GM21825 (cell line): ENCODE measurements around the gene SLPI.

Experiments
- ATAC-seq: cut with Tn5 transposase; IDR thresholded peaks from one replicate; pipeline ENCODE4 v1.9.1; 2021; ENCODE audit warnings: mild to moderate bottlenecking, moderate library complexity; ENCODE audit not compliant: unreplicated experiment

Gene SLPI, protein sequence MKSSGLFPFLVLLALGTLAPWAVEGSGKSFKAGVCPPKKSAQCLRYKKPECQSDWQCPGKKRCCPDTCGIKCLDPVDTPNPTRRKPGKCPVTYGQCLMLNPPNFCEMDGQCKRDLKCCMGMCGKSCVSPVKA

GRCh38 chr20:45254383-45255262 lies at the start of gene SLPI:
TSS of gene SLPI (minus strand) at chr20:45254564. CDS start at chr20:45254543, 21 bp downstream.
- no peak for ATAC-seq

DNA sequence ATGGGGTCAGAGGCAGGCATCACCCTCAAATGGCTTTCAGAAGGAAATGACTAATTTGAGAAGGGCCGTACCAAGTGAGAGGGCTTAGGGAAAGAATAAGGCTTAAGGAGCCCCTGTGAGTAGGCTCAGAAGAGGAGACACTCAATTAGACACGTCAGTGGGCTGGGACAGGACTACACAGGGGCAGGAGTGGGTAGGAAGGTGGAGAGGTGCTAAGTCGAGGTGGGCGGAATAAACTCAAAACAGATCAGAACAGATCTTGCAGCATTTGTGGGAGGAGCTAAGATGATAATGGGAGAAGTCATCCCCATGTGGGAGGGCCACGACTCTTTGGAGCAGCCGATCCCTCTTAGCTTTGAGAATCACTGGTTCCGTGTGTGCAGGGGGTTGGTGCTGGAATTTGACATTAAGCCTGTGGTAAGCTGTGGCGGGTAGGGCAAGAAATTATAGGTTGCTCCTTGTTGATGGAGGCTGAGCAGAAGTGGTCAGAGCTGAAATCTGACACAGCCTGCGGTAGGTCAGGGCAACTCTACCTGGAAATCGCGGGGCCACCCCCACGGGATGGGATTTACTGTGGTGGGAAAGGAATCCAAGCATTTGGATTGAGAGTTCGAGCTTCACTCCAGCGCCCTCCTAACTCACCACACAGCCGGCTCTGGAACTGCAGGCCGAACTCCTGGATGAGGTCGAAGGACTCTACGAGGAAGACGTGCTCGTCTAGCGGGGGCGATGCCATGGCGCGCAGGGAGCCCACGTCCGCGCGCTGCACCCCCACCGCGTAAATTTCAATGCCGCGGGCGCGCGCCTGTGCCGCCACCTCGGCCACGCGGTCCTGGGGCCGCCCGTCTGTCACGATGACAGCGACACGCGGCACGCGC lies 49.5 kb upstream of the SLPI start:
- ATAC-seq: no peak

DNA sequence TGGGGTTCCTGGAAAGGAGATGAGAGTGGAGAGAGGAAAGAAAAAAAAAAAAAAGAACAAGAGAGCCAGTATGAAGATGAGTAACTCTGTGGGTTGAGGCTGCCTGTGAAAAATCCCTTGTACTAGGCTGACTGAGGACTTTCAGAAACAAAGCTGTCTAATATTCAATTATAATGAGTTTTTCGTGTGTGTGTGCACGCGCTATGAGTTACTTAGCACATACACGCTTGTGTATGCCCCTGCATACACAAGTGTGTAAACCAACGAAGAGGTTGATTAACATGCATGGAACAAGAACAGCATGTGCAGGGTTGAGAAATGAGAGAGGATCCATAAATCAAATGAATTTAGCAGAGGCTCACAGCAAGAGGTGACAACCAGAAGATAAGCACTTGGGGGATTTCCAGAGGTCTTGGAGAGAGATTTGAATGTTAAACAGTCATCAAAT lies 47.5 kb upstream of the SLPI start:
- no peak for ATAC-seq

- no peak for ATAC-seq
These were observed 46.6 kb upstream of the SLPI start for GRCh38 chr20:45300961-45301360.

GRCh38 chr20:45299786-45300185 lies 45.4 kb upstream of the SLPI start:
- no peak for ATAC-seq

- ATAC-seq: no peak
These were observed 43.6 kb upstream of the SLPI start for GRCh38 chr20:45297786-45298497.

DNA sequence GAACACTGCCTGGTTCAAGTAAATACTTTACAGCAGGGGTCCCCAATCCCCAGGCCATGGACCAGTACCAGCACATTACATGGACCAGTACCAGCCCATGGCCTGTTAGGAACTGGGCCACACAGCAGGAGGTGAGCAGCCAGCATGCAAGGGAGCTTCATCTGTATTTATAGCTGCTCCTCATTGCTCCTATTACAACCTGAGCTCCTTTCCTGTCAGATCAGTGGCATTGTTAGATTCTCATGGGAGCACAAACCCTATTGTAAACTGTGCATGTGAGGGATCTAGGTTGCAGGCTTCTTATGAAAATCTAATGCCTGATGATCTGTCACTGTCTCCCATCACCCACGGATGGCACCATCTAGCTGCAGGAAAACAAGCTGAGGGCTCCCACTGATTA lies 40.3 kb upstream of the SLPI start:
- no peak for ATAC-seq

- ATAC-seq: no peak
These were observed 39.6 kb upstream of the SLPI start for GRCh38 chr20:45294003-45294368.

DNA sequence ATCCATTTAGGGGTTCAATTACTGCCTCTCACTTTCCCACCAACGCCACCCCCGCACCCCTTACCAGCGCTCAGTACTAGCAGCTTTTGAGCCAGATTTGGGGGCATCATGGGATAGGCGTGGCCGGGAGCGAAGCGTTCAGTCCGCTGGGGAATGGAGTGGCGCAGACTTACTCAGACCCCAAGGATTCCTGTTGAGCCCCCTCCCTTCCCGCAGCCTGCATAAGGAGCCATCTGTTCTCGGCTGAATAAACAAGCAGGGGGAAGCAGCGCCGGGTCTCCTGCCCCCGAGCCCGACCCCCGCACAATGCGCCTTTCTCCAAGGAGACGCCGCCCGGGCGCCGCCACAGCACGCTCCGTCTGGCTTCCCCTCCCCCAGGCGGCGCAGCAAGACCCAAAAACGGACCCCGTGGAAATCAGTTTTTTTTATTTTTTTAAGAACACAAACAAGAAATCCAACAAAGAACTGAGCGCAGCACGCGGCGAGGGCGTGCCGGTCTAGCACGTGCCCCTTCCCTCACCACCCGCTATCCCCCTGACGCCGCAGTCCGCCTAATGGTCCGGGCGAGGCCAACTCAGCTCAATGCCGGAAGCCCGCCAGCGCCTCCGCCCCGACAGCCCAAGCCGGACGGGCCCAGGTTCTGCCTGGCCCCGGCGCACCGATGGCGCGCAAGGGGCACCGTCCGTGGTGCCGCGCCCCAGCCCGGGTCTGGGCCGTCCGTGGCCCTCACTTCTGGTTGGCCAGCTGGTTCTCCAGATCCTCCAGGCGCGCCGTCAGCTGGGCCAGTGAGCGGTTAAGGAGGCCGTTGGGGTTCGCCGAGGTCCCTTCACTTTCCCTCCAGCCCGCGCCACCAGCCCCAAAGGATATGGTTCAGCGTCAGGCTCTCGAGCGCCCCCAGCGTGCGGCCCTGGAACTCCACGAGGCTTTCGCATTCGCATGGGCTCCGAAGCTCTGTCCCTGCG lies 39.0 kb upstream of the SLPI start:
- peak; percentile 50 for ATAC-seq

DNA sequence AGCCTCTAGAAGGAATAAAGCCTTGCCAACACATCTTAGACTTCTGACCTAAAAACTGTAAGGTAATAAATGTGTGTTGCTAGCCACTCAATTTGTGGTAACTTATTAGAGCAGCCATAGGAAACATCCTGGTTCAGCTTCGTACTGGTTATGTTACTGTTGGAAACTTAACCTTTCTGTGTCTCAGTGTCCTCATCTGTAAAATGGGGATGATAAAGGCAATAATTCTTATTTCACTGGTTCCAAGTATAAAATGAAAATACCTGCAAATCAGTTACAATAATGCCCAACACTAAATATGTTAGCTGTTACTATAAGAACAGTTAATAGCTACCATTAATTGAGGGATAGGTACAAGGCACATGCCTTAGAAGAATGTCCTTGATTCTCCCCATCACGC lies 38.0 kb upstream of the SLPI start:
- no peak for ATAC-seq

GRCh38 chr20:45291526-45291925 lies 37.2 kb upstream of the SLPI start:
- ATAC-seq: no peak

DNA sequence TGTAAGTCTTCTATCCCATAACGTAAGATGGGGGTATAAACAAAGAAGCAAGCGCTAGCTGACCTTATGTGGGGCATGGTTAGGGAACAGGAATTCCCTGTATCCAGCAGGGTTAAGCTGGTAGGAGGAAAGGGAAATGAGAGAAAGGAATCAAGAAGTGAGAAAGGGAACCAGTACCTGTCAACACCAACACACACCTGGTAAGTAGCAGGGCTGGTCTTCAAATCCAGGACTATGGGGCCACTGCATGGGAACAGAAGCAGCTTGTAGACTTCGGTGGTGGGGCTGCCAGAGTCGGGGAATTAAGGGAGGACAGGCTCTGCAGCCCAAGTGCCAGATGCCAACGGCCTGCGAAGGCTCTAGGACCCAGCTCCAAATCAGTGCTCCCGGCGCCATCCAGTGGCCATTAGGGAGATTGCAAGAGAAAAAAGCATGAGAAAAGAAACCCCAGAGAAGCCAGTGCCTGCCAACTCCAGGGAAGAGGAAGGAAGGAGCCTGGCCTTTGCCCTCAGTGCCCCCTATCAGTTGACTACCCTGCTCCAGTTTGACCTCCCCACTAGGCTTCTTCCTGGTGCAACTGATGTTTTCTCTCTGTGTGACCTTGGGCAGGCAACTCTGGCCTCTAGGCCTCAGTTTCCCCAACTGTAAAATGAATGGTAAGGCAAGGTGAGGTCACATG lies 36.5 kb upstream of the SLPI start:
- no peak for ATAC-seq

- no peak for ATAC-seq
These were observed 35.7 kb upstream of the SLPI start for GRCh38 chr20:45289942-45290676.

DNA sequence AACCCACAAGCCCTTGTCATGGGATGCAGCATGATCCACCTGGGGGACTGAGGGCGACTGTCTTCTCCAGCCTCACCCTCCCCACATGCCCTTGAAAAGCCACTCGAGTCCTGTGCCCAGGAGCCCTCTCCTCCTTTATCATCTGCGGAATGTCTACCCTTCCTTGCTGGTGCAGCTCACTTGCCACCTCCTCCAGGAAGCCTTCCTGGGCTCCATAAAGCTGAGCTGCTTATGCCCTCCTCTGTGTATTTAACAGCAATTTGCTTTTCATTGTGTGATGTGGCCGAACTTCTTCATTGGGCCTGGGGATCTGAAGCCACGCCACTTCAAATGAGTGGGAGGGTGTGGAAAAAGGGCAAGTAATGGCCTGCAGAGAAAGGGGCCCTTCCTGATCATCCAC lies 34.5 kb upstream of the SLPI start:
- ATAC-seq: no peak

GRCh38 chr20:45288376-45288775 lies 34.0 kb upstream of the SLPI start:
- no peak for ATAC-seq

- ATAC-seq: no peak
These were observed 29.2 kb upstream of the SLPI start for GRCh38 chr20:45283551-45284057.

DNA sequence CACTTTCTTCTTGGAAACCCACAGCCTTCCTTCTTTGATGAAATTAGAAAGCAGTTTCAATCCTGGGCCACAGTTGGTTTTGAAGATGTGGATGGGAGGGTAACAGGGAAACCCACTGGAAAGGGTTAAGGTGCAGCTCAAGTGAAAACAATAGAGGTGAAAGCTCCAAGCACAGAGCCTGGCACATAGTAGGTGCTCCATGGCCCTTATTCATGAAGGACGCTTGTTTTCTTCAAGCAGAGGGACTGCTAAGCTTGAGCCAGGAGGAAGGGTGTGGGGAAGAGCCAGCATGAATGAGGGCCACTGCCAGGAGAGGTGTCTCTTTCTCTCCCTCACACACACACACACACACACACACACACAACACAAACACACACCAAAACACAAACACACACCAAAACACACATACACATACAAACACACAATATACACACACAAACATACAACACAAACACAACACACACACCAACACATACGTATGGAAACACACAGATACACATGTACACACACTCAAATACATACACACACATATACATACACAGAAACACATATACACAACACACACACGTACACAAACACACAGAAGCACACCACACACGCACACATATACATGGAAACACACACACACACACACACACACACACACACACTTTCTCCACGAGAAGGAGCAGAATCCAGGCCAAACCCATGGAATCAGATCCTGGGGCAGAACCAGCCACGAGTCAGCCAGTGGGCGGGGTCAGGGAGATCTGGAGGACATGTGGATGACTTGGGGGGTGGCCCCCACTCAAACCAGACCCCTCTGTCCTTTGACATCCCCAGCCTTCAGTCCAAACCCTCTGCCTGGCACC lies 28.6 kb upstream of the SLPI start:
- ATAC-seq: no peak
